Fibroblast of skin of scalp (primary cell): ENCODE results near the gene ASH1L.
"Not testable (repeated sequence)": the region's sequence is repeated elsewhere in the genome, so short reads cannot be mapped to it uniquely, and the experiment has no call there.

Source experiments
- DNase-seq: peaks from one replicate; pipeline ENCODE4 v3.0.0-alpha.2; 2013

The ASH1L gene

DNA sequence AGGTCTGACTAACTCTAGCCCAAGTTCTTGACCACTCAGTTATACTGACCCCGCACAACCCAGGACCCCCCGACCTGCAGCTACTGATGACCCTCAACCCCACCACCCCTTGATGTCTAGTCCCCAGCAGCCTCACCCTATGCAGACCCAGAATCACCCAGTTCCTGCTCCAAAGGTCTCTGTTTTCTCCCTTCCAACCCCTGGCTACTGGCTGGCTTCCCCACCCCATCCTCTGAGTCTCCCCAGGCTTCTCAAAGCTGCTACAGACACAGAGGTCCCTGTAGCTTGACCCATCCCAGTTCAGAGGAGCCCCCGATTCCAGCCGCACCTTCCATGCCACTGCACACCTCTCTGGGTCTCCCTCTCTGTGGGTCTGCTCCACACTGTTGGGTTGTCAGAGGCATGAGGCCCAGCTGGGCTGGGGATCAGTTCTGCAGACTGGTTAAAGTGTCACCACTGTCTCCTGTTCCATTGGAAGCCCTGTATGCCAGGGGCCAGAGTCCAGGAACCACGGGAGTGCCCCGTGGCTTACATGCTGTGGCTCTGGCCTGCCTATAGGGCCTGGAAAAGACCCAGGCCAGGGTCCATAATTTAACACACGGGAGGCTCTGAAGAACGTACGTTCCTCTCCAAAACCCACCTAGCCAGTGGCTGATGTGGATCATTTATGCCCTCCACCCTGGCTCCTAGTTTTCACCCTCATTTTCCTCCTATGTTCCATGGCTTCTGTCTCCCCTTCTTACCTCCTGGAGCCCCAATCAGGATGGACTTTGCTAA is 261.9 kb downstream of the ASH1L start:
- no peak for DNase-seq

DNA sequence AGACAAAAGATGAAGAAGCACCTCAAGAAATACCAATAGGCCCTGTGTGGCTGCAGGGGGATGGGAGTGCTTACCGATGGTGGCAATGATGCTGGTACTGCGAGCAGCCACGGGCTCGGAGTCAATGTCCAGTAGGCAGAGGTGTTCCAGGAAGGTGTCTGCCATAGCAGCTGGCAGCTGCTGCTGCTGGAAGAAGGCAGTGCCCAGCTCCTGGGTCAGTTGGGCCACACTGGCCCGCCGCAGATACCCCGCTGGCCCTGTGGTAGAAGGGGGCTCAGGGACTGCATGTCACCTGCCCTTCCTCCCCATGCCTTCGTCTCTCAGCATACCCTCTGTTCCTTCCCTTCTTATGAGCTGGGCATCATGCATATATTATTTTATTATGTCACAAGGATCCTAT is 262.6 kb downstream of the ASH1L start:
- DNase-seq: no peak

DNA sequence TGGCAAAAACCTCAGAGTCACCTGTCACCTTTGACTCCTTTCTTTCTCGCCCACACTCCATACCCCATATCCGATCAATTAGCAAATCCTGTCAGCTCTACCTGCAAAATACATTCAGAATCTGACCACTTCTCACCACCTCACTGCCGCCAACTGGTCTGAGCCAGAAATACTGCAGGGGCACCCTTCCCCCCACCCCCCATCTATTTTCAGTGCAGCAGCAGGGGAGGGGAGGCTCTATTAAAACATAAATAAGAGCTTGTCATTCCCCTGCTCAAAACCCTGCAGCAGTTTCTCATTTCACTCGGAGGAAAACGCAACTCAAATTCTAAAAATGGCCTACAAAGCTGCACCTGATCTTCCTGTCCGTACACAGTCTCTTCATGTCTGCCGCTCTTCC is 265.2 kb downstream of the ASH1L start:
- DNase-seq: no peak

DNA sequence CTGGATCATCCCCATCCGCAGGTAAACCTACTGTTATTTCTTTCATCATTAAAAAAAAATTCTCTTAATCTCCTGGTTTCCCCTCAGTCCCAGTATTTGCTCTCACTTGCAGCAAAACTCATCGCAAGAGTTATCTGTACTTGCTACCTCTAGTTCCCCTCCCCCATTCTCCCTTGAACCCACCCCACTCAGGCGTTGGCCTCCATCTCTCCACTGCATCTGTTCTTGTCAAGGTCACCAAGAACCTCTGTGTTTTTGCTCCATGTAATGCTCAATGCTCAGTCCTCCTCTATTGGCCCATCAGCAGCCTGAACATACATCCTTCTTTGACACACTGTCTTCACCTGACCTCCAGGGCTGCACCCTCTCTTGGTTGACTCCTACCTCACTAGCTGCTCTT is 265.9 kb downstream of the ASH1L start:
- no peak for DNase-seq

DNA sequence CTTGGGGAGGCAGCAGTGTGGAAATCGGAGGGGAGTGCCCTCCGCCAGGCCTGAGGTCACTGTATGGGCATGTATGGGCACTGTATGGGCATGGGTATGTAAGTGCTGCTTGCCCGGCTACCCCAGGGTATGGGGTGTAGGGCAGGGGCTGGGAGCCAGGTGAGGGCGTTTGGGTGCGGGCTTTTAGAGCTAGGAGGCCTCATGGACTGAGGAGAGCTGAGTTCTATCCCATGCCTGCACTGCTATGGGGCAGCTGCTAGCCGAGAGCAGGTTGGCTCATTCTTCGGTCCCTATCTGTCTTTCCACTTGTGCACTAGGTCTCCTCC is 266.7 kb downstream of the ASH1L start:
- no peak for DNase-seq

DNA sequence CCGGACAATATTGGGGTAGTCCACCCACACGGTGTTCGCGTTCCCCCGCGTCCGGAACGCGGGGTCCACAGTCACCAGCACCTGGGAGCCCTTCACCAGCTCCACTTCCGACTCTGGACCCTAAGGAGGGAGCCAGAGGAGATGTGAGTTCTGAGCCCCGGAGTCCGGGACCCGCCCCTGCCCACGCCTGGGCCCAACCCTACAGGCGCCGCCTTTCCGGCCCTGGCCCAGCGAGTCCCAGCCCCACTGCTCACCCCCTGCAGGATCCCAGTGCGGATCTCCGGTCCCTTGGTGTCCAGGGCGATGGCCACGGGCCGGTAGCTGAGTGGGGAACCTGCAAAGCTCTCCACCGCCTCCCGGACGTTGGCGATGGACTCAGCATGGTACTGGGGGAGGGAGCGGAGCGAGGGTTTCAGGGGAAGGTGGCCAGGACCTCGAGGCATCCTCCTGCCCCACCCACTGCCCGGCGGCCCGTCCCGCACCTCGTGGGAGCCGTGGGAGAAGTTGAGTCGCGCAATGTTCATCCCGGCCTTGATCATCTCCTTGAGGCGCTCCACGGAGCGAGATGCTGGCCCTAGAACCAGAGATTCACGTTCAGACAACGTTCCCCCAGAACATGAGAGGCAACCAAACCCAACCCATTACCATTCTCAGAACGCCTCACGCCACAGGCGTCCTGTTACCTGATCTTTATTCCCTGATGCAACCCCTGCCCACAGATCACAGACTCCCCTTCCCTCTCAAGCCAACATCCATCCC is 267.2 kb downstream of the ASH1L start:
- DNase-seq: no peak

DNA sequence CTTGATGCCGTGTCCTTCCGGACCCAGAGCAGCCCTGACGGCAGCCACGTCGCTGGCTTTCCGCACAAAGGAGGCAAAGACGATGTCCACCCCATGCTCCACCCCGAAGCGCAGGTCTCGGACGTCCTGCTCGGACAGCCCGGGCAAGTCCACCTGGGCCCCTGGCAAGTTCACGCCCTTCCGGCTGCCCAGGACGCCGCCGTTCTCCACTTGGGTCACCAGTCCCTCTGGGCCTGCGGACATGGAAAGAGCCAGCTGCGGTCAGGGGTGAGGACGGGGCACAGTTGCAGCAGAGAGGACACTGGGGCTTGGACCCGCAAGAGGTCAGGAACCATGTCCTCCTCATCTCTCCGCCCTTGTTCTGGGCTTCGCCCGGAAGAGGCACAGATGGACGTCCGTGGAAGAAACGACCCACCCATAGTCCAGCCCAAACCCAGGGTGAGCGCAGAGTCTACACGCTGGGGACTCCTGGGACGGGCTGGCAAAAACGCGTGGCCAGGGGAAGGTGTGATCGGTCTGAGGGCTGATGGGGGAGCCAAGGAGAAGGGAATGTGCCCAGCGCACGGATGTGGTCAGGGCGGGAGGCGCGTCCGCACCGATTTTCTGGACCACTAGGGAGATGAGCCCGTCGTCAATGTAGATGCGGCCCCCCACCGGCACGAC is 268.0 kb downstream of the ASH1L start:
- no peak for DNase-seq

DNA sequence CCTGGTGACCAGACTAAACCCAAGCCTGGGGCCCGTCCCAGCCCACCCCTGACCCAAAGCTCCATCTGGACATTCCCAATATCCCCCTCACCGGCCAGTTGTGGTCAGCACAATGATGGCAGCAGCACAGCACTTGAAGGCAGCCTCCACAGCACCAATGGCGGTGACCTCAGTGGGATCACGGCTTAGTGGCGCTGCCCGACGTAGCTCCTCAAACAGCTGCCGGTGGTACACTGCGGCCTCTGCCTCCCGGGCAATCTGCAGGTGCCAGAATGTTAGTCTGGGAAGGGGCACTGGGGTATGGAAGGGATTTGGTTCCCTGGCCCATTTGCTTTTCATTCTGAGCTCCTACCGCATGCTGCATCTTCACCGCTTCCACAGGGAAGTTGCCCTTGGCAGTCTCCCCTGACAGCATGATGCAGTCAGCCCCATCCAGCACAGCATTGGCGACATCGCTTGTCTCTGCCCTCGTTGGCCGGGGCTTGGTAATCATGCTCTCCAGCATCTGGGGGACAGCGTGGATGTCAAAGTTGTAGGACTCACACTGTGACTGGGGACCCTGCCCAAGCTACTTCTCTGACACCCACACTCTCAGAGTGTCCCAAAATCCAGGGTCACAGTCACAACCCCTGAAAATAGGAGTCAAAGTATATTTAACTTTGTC is 269.4 kb downstream of the ASH1L start:
- no peak for DNase-seq

DNA sequence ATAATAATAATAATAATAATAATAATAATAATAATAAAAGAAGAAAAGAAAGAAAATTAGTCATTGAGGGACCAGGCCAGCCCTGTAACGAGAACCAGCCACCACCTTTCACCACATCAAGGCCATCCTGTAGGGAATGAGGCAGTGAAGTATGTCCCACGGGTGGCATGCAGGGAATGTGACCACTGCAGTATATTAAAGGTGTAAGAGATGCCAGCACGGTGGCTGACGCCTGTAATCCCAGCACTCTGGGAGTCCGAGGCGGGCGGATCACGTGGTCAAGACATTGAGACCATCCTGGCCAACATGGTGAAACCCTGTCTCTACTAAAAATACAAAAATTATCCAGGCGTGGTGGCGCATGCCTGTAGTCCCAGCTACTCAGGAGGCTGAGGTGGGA is 271.6 kb downstream of the ASH1L start:
- not testable (repeated sequence) for DNase-seq

DNA sequence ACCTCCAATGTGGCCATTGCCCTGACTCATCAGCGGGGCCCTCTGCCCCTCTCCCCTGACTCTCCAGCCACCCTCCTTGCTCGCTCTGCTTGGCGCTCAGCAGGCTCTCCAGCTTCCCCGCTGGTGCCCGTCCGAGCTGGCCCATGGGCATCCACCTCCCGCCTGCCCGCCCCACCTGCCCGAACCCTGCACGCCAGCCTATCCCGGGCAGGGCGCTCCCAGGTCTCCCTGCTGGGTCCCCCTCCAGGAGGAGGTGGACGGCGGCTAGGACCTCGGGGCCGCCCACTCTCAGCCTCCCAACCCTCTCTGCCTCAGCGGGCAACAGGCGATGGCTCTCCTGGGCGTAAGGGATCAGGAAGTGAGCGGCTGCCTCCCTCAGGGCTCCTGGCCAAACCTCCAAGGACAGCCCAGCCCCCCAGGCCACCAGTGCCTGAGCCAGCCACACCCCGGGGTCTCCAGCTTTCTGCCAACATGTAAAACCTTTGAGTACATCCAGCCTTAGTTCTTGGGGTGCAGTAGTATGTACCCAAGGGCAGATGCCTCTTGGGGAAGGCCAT is 274.5 kb downstream of the ASH1L start:
- no peak for DNase-seq

DNA sequence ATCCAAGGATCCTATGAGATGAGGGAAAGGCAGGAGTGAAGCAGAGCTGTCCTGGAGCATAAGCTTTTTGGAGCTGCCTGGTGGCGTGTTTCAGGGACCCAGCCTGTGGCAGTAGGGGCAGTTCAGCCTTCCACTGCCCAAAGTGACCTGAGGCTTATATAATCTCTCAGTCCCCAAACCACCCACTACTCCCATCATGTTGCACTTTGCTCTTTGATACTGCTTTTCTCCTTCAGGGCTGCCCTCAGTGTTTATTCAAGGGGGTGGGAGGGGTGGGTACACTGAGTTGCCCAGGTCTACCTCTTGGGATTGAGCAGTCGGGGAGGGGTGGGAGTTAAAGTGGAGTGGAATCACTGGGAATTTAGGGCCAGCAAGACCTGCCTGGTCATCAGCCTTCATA is 276.1 kb downstream of the ASH1L start:
- DNase-seq: no peak

DNA sequence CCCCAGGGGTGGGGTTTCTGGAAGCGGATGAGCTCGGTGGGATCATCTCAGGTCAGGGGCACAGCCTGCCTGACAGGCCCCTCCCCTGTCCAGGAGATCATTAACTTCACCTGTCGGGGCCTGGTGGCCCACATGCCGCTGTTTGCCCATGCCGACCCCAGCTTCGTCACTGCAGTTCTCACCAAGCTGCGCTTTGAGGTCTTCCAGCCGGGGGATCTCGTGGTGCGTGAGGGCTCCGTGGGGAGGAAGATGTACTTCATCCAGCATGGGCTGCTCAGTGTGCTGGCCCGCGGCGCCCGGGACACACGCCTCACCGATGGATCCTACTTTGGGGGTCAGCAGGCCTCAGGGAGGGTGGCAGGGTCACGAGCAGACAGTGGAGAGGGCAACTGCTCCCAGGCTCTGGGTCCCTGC is 277.0 kb downstream of the ASH1L start:
- no peak for DNase-seq
